Body of pancreas (tissue), 4 donors: Measurements from ENCODE around the gene MAST3.

Experiments
- CTCF ChIP-seq, 7 experiments: fragments of 450-650 bp in 4 of 7; fragments of 200-600 bp in 3 of 7; sonication (generic) in 3 of 7; IDR thresholded peaks; one replicate each; pipeline ENCODE4 v1.5.1; 2016 to 2019; ENCODE audit warnings: antibody characterized with exemption in 7 of 7
- POLR2A ChIP-seq, 3 donors: fragments of 450-650 bp; IDR thresholded peaks; one replicate each; pipeline ENCODE4 v1.6.1; 2016; ENCODE audit warnings: antibody characterized with exemption in 3 of 3, mild to moderate bottlenecking in 2 of 3

- TF ChIP-seq CTCF (IDR thresholded peaks at IDR 0.05): peak; percentile 16 to 86 (median 62)
- peak in 2 of 3 donors; percentile 29 to 38 for TF ChIP-seq POLR2A (IDR thresholded peaks at IDR 0.05)
These were observed 54.9 kb downstream of the MAST3 start for GRCh38 chr19:18152442-18152816.
